HG03039 (cell line): Measurements from ENCODE around the gene OR2A25.

ENCODE experiments used
- ATAC-seq: cut with Tn5 transposase; IDR thresholded peaks from one replicate; pipeline ENCODE4 v1.9.1; 2021; ENCODE audit warnings: mild to moderate bottlenecking, moderate library complexity; ENCODE audit not compliant: unreplicated experiment

The OR2A25 gene

DNA sequence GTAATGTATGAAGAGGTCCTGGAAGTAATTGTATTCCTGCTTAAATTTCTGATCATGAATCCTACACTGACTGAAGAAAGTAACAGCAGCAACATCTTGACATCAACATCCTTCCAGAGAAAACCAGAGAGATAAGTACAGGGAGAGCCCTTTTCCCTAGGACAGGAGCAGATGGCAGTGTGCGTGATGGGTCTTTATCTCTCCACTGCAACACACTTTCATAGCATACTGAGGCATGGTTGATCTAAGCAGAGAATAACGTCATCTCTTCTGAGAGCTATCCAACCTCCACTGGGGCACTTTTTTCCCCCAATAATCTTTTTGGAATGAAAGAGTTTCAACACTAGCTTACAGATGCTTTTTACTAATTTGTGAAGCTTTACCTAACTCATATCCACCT lies 342 bp downstream of the OR2A25 start:
- no peak for ATAC-seq

DNA sequence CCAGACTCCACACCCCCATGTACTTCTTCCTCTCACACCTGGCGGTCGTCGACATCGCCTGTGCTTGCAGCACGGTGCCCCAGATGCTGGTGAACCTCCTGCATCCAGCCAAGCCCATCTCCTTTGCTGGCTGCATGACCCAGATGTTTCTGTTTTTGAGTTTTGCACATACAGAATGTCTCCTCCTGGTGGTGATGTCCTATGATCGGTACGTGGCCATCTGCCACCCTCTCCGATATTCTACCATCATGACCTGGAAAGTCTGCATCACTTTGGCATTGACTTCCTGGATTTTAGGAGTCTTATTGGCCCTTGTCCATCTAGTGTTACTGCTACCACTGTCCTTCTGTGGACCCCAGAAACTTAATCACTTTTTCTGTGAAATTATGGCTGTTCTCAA lies 4.8 kb downstream of the OR2A25 start:
- ATAC-seq, result no peak

DNA sequence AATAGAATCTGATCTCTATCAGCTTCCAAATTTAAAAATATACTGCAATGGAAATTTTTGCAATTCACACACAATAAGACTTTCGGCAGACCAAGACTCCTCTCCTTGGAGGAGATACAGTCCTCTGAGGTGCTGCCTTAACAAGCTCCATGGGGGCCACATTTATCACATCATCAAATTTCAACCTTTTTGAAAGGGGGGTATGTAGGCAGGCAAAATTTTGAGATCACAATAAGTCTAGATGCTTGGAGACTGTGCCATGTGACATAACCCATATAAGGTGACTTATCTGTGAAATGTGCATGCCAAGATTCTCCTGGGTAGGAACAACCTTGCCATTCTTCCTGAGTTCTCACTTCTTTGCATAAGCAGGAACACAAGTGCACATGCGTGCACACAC lies 16.4 kb downstream of the OR2A25 start, which contains the start of gene OR2A12:
Gene OR2A12, plus strand, starts transcription at position 301 of the 400 bp plus-strand sequence. CDS start 8,830 bp downstream, outside the sequence.
- ATAC-seq, result no peak

DNA sequence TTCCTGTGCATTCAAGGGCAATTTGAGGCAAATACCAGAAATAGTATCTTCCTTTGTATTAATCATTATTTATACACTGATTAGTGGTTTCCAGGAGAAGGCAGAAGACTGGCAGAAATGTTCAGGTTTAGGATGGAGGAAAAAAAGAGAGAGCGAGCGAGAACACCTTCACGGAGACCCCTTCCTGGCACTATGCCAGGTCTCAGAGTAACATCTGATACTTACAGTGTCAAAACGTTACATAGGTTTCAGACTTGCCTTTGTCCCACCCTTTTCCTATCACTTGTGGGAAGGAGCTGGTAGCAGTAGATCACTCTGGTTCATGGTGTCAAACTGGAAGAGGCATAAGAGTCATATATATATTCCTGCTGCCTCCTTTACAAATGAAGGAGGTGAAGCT lies 17.1 kb downstream of the OR2A25 start:
- ATAC-seq, result no peak

DNA sequence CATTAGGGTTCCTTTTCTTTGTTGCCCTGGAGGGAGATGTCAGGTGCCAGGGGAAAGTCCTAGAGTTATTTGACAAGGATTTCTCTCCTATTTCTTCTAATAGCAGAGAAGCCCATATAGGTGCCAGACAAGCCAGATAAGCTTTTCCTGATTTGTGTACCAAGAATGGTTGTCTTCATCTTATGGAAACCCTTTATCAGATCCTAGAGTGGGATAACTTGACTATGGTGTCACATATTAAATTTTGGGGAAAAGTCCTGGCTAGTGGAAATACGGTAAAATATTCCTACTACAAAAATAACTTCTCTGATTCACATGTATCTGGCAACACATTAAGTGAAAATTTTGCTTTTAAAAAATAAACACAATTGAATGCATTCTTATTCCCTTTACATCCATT lies 17.6 kb downstream of the OR2A25 start:
- no peak for ATAC-seq

DNA sequence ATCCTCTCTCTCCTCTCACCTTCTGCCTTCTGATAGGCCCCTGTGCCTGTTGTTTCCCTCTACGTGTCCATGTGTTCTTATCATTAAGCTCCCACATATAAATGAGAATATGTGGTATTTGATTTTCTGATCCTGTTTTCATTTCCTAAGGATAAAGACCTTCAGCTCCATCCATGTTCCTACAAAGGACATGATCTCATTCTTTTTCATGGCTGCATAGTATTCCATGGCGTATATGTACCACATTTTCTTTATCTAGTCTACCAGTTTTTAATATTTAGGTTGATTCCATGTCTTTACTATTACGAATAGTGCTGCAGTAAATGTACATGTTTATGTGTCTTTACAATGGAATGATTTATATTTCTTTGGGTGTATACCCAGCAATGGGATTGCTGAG lies 21.1 kb downstream of the OR2A25 start:
- no peak for ATAC-seq

DNA sequence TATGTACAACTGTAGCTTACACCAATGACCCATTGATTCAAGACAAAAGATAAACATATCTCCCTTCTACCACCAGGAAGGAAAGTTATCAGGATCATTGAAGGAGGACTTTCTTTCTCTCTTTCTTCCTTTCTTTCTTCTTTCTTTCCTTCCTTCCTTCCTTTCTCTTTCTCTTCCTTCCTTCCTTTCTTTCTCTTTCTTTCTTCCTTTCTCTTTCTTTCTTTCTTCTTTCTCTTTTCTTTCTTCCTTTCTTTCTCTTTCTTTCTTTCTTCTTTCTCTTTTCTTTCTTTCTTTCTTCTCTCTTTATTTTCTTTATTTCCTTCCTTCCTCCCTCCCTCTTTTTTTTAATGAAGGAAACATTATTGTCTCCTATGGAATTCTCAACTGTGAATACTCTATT lies 29.2 kb downstream of the OR2A25 start:
- no peak for ATAC-seq

DNA sequence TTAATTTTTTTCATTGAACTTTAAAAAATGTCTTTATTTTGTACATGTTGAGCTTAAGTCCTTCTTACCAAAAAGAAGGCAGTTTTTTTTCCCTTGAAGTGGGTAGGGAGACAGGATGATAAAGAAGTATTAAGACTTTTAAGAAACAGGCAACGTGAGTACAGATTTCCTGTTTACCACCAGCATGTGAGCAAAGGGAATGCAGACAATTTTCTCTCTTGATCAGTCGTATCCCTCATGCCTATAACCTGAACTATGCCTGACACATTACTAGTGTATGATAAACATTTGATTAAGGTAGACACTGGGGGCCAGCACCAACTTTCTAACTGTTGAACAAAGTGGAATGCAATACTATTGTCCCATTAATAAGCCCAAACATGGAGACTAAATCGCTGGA lies 31.0 kb downstream of the OR2A25 start:
- ATAC-seq, result no peak

DNA sequence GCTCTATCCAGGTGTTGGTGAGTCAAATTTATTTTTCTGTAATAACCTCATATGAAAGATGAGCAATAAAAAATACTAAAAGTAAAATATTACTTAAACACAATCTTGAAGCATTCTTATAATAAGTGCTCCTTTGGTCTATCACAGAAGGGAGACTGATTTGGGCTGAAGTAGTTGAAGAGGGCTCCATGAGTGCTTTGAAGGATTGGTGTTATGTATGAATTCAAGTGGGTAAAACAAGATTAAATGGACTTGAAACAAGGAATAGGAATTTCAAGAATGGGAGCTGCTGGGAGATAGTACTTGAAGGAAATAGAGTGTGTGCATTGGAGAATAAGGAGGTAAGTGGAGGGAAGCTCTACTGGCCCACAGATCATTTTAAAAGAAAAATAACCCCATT lies 32.4 kb downstream of the OR2A25 start:
- ATAC-seq, result no peak

DNA sequence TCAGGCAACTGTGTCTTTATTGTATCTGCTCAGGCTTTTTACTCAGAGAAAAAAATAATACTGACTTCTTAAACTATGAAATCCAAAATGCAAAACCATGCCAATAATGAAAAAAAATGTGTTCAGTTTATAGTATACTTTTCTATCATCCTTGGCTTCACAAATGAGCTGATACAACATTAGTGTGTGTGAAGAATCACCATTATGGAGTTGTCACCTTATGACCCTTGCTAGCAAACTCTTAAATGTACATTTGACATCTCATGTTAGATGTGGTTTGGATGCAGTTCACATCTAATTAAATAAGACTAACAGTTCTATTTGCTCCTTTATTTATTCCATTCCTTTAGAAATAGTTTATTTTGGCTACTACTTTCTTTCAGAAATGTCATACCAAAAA lies 35.6 kb downstream of the OR2A25 start:
- no peak for ATAC-seq

DNA sequence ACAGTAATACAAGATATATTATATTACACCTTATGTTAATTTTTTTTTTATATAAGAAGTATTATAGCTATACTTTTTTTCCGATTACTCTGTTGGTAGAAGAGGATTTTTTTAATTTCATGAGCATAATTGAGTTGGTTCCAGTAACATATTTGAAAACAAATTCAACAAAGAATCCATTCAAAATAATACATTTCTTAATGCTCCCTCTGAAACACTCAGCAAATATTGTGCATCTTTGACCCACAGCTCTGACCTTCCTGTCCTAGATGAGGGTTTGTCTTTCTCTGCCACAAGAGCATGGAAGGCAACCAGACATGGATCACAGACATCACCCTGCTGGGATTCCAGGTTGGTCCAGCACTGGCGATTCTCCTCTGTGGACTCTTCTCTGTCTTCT lies 39.7 kb downstream of the OR2A25 start, which contains the start of gene OR2A2:
Gene OR2A2, plus strand, starts transcription at position 301 of the 400 bp plus-strand sequence. Its CDS starts 0 bp downstream, at position 301.
- no peak for ATAC-seq

DNA sequence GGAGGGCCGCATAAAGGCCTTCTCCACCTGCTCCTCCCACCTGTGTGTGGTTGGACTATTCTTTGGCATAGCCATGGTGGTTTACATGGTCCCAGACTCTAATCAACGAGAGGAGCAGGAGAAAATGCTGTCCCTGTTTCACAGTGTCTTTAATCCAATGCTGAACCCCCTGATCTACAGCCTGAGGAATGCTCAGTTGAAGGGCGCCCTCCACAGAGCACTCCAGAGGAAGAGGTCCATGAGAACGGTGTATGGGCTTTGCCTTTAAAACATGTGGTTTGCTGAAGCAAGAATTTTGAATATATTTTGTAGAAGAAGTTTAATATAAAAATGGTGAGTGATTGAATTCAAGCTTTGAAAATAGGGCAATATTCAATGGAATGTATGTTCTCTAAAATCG lies 40.7 kb downstream of the OR2A25 start:
- ATAC-seq, result no peak

DNA sequence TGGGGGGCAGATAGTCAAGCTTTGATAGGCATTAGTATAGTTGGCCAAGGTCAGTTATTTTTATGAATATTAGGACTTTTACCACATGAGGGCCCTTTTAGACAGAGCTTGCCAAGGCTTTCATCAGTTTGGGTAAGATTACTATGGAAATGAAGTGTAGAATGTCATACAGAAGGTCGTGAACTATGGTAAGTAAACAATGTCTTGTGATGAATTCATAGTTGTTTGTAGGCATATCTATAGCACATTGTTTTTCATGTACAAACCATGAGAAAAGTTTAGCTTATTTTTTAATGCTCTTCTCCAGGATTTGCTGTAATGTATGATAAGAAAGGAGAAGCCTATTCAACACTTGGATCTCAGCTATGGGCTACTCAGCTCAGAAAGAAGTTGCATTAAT lies 44.0 kb downstream of the OR2A25 start:
- ATAC-seq, result no peak

DNA sequence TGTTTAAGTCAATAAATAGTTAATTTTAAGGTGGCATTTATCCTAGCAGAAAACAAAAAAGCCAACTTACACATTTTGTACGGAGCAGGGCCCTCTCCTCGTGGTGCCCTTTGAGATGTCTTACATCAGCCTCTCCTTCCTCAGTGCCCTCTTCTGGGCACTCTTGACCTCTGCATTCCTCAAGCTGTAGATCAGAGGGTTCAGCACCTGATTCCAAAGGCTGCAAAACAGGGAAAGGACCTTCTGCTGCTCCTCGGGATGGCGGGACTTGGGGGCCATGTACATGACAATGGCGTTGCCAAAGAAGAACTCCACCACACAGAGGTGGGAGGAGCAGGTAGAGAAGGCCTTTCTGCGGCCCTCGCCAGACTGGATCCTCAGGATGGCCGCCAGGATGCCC lies 48.7 kb downstream of the OR2A25 start:
- no peak for ATAC-seq

DNA sequence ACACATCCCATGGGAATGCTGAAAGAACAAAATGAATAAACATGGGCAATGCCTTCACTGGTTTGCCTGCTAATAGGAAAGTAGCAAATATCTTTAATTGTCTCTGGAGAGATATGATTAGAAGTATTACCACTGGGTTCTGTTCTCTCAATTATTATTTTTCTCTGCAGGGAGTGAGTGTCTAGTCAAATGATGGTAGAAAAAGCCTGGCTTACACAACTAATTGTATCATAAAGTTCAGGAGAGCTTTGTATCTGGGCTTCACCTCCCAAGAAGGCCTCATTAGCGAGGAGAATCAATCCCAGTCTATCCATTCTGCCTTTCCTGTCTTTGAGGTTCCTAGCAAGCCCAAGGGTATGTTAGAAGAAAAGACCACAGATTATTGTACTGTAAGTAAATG lies 53.3 kb downstream of the OR2A25 start, which contains the start of gene OR2A14:
Gene OR2A14, plus strand, starts transcription at position 301 of the 400 bp plus-strand sequence. CDS start 5,937 bp downstream, outside the sequence.
- no peak for ATAC-seq
